Activated CD4-positive, alpha-beta T cell treated with anti-CD3 and anti-CD28 coated beads for 4 hours (primary cell): ENCODE measurements around the gene GPR27.

Experiments used
- DNase-seq, 2 donors: peaks; one replicate each; pipeline ENCODE4 v3.0.0-alpha.2; 2020

GPR27 gene

GRCh38 chr3:71753701-71754609 lies at the start of gene GPR27:
TSS of gene GPR27 (plus strand) at chr3:71753855. CDS start at chr3:71754050, 195 bp downstream.
- DNase-seq = no peak

- DNase-seq = no peak
These were observed 48.7 kb upstream of the GPR27 start for GRCh38 chr3:71704915-71705314.

- DNase-seq = no peak
These were observed 48.0 kb upstream of the GPR27 start for GRCh38 chr3:71705681-71706080.

GRCh38 chr3:71707595-71707994 lies 46.1 kb upstream of the GPR27 start:
- DNase-seq = no peak

- DNase-seq = no peak
These were observed 45.1 kb upstream of the GPR27 start for GRCh38 chr3:71708476-71709105.

- no peak for DNase-seq
These were observed 43.6 kb upstream of the GPR27 start for GRCh38 chr3:71709908-71710511.

GRCh38 chr3:71710906-71711494 lies 42.7 kb upstream of the GPR27 start:
- no peak for DNase-seq

GRCh38 chr3:71713041-71713440 lies 40.6 kb upstream of the GPR27 start:
- no peak for DNase-seq

- no peak for DNase-seq
These were observed 39.1 kb upstream of the GPR27 start for GRCh38 chr3:71714595-71714994.

GRCh38 chr3:71718072-71718471 lies 35.6 kb upstream of the GPR27 start:
- DNase-seq = peak; percentile 24 to 33

GRCh38 chr3:71721002-71721401 lies 32.7 kb upstream of the GPR27 start:
- no peak for DNase-seq

- DNase-seq = peak; percentile 30 to 35
These were observed 32.0 kb upstream of the GPR27 start for GRCh38 chr3:71721651-71722157.

- DNase-seq = no peak
These were observed 31.0 kb upstream of the GPR27 start for GRCh38 chr3:71722693-71723092.

GRCh38 chr3:71723452-71724170 lies 30.0 kb upstream of the GPR27 start:
- peak; percentile 50 to 60 for DNase-seq

GRCh38 chr3:71724171-71724453 lies 29.5 kb upstream of the GPR27 start:
- no peak for DNase-seq

- peak; percentile 20 to 23 for DNase-seq
These were observed 28.9 kb upstream of the GPR27 start for GRCh38 chr3:71724584-71725270.

- peak; percentile 29 to 45 for DNase-seq
These were observed 28.2 kb upstream of the GPR27 start, which contains the start of gene EIF4E3 for GRCh38 chr3:71725271-71725991. TSS of gene EIF4E3 (minus strand) at chr3:71725402. CDS start at chr3:71725367, 35 bp downstream.

- DNase-seq = peak; percentile 50 to 55
These were observed 27.5 kb upstream of the GPR27 start for GRCh38 chr3:71726146-71726545.

GRCh38 chr3:71728632-71729342 lies 24.9 kb upstream of the GPR27 start:
- DNase-seq = no peak

GRCh38 chr3:71732637-71733036 lies 21.0 kb upstream of the GPR27 start:
- DNase-seq = no peak

- no peak for DNase-seq
These were observed 20.3 kb upstream of the GPR27 start for GRCh38 chr3:71733319-71733718.
